ENCODE data around the gene BICRAL.
"Not testable (repeated sequence)": the region's sequence is repeated elsewhere in the genome, so short reads cannot be mapped to it uniquely, and the experiment has no call there.

The BICRAL gene

DNA sequence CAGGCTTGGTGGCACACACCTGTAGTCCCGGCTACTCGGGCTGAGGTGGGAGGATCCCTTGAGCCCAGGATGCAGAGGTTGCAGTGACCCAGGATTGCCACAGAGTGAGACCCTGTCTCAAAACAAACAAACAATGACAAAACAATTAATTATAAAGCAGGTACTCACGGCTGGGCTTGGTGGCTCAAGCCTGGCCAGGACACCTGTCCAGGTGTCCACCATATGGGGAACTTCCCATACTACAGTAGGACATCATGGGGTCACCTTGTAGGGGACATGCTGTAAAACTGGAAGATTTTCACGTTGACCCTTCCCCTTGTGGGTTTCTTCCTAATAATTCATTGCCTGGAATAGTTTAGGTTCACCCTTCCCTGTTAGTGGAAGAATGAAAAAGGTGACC, 66.8 kb downstream of the BICRAL start:
- no peak for DNase-seq

DNA sequence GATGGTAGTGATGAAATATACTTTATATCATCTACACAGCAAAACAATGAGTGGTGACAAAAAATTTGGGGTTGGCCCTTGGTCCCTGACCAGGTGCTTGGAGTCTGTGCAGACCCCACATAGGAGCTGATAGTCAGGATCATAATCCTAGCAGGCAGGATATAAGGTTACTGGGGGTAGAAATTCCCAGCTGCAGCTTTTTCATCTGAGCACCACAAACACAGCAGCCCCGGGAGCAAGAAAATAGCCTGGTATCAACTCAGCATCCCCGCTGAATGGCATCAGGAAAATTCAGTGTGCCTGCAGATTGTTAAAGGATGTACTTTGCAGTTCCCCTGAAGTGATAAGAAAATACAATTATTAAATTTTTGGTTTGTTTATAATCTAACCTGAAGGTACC, 69.7 kb downstream of the BICRAL start:
- DNase-seq = no peak

DNA sequence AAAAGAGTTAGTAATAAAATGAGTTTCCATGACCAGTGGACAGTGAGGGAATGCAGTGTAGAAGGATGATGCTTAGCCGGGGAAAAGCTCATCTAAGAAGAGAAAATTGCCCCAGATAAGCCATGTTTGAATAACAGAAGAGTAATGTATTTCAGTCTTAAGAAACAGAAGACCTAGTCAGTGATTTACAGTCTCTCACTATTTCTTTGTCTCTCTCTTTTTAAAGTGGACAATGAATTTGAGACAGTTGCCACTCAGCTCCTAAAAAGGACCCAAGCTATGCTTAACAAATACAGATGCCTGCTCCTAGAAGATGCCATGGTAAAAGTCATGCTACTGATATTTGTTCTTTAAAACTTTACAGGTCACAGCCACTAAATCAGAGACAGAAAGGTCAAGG, 78.2 kb downstream of the BICRAL start:
- DNase-seq = no peak

DNA sequence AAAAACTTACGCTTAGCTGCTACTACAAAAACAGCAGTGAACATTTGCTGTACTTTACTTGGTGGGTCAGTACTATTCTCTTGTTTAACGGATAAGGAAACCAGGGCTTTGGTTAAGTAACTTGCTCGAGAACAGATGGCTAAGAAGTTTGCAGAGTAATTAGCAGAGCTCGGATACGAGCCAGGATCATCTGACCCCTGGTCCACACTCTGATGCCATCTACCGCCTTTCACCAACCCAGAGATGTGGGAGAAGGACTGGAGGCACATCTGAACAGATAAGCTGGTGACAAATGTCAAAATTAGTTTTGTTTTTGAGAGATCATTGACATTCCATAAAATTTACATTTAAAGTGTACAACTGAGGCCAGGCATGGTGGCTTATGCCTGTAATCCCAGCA, 78.6 kb downstream of the BICRAL start:
- no peak for DNase-seq

DNA sequence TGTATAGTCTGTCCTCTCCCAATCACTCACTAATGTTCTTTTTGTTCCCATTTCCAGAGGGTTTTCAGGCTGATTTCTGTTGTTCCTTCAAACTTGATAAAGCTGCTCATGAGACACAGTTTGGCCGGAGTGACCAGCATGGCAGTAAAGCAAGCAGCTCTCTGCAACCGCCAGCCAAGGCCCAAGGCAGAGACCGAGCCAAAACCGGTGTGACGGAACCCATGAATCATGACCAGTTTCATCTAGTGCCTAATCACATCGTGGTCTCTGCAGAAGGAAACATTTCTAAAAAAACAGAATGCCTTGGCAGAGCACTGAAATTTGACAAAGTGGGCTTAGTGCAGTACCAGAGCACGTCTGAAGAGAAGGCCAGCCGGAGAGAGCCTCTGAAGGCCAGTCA, 82.8 kb downstream of the BICRAL start:
- no peak for DNase-seq

DNA sequence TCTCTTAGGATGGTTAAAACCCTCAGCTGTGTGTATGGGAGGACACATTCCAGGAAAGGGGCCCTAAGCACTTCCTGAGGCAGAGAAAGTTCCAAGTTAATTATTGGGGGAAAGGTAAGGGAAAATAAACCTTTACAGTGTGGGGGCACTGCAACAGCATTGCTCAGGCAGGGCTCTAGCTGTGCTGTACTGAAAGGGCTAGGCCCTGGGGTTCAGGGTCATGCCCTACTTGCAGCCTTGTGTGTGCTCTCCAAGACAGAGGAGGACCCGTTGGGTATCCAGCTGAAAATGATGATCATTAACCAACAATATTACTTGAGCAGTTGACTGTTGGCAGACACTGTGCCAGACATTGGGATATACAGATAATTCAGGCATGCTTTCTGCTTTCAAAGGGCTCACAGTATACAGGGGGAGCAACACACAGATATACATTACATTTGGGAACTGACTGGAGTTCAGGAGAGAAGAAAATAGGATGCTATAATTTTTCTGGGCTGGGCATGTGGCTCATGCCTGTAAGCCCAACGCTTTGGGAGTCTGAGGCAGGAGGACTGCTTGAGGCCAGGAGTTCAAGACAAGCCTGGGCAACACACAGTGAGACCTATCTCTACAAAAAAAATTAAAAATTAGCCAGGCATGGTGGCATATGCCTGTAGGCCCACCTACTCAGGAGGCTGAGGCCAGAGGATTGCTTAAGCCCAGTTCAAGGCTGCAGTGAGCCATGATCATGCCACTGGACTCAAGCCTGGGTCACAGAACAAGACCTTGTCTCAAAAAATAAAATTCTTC, 88.5 kb downstream of the BICRAL start:
- DNase-seq = no peak

DNA sequence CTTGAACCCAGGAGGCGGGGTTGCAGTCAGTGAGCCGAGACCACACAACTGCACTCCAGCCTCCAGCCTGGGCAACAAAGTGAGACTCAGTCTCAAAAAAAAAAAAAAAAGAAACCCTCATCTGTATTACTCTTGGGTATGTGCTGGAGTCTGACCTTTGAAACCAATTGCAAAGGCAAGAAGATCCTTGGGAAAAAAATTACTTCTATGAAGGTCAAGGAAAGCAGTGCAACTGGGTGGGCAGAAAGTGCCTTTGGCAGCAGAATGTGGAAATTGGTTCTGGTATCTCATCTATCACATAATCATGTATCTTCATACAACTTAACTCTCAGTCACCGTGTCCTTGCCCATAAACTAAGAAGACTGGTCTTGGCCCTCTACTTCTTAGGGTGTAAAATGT, 89.9 kb downstream of the BICRAL start:
- DNase-seq = no peak

DNA sequence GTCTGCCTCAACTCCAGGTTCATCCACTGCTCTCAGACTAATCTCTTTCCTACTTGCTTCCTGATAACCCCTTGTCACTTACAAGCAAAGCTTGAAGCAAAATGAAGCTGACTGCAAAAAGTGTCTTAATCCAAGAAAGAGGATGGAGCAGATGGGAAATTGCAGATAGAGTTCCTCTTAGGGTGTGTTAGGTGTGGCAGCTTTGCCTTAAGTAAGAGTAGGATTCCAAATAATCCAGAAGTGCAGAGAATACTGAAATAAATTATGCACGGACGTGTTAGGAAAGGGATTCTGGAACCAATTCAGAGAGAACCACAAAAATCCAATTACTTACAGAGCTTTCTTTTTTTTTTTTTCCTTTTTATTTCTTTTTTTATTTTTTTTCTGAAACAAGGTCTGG, 91.5 kb downstream of the BICRAL start:
- no peak for DNase-seq

DNA sequence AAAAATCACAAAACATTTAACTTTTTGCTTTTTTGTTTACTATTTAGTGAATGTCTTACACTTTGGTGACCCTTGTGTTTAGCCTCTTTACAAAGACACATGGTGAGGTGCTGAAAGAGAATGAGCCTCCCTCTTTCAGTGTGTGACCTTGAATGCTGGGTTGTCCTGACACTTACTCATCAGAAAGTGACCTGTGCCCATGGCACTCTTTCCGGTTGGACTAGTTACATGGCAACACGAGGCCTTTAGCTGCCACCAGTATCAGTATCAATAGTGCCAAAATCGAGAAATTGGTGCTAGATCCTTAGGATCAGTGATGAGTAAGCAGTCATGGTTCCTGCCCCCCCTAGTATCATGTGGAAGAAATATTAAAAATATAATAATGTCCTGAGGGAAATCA, 95.8 kb downstream of the BICRAL start:
- DNase-seq = no peak

DNA sequence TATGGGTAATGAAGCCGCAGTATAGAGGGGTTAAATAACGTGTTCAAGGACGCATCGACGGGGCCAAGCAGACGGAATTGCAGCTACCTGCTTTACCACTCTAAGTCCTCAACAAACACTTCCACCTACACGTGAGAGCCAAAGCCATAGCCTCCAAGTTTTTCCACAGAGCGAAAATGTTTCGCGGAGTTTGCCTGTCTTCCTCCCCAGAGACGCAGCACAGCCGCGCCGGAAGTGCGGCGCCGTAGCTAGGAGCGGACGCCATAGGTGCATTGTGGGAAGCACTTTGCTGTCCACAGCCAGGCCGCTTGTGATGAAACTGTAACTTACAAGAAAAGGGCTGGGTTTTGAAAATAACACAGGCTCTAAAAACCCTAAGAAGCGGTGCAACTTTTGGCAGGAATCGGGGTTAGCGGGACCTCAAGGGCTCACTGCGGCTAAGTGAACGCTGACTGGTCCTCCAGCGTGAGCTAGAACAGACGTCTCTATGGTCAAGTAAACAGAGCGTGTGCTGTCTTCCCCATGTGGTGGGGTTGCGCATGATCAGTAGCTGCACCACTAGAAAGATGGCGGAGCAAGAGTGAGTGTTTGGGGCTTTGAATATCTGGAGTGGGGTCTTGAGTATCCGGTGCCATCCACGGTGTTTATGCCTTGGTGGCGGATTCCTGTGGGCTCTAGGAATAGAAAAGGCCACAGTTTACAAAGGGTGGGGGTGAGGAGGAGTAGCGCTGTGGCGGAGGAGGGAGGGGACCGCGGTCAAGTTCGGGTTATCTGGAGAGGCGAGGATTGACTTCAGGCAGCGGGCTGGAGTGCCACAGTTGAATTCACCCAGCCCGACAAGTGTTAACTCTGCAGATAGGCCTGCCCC, 97.8 kb downstream of the BICRAL start, which contains the start of gene RPL7L1:
RPL7L1 (plus strand) TSS at position 245 of the 868 bp plus-strand sequence; CDS start at position 540, 295 bp downstream.
- DNase-seq = peak; percentile 82

DNA sequence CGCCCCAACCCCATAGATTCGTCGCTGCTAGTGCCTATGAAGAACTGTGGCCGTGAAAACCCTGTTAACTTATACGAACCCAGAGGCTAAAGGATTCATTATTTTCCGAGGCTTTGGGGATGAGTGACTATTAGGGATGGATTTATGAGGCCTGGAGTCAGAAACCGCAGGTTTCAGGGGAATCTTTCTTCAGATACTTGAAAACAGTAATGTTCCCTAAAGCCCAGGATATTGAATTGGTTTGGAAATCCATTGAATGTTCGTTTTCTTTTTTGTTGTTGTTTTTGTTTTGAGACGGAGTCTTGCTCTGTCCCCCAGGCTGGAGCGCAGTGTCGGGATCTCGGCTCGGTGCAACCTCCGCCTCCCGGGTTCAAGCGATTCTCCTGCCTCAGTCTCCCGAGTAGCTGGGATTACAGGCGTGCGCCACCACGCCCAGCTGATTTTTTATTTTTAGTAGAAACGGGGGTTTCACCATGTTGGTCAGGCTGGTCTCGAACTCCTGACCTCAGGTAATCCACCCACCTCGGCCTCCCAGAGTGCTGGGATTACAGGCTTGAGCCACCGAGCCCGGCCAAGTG, 98.5 kb downstream of the BICRAL start:
- not testable (repeated sequence) for DNase-seq

DNA sequence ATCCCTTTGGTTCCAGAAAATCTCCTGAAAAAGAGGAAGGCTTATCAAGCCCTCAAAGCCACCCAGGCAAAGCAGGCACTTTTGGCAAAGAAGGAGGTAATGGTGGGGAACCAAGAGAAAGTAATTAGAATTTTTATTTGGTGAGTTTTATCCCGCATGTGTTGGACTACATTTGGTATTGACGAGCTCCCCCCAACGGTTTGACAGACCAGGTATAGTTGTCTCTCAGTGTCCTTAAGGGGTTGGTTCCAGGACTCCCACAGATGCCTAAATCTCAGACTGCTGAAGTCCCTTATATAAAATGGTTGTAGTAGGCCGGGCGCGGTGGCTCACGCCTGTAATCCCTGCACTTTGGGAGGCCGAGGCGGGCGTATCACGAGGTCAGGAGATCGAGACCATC, 99.0 kb downstream of the BICRAL start:
- not testable (repeated sequence) for DNase-seq

DNA sequence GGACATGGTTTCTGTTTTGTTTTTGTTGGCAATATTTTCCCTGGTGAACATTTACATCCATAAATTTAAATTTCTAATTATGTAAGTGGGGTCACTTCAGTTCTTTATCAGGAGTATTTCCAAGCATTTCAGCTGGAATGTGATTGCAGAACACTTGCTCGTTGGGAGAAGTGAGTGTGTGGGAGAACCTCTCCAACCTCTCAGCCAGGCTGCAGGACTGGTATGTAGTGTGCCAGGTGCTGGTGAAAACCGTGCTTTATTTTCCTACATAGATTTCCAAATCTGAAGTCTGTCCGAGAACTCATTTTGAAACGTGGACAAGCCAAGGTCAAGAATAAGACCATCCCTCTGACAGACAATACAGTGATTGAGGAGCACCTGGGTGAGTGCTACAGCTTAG, 103.8 kb downstream of the BICRAL start:
- DNase-seq = no peak

DNA sequence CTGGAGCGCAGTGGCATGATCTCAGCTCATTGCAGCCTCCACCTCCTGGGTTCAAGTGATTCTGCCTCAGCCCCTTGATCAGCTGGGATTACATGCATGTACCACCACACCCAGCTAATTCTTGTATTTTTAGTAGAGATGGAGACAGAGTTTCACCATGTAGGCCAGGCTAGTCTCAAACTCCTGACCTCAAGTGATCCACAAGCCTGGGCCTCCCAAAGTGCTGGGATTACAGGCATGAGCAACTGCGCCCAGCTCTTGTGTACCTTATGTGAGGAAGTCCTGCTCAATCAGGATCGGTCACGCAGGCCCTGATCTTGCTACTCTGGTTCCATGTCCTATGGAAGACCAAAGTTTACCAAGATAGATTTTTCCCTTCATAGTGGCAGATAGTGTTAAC, 106.3 kb downstream of the BICRAL start:
- DNase-seq = not testable (repeated sequence)

DNA sequence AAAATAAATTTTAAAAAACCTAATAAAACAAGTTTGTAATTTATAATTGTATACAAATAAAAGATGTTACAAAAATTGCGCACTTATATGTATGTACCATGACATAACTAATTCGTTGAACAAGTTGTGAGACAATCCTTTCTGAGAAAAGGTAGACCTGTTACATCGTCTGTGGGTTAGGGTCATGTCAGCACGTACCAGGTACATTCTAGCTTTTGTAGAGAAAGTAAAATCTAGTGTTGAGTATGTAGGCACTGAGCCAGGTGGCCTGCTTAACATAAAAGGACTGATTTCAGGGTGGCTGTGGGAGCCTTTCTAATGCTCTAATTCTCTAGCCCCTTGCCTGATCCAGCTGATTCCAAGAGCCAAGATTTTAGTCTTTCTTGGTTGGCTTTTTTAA, 108.0 kb downstream of the BICRAL start:
- peak; percentile 15 for DNase-seq

DNA sequence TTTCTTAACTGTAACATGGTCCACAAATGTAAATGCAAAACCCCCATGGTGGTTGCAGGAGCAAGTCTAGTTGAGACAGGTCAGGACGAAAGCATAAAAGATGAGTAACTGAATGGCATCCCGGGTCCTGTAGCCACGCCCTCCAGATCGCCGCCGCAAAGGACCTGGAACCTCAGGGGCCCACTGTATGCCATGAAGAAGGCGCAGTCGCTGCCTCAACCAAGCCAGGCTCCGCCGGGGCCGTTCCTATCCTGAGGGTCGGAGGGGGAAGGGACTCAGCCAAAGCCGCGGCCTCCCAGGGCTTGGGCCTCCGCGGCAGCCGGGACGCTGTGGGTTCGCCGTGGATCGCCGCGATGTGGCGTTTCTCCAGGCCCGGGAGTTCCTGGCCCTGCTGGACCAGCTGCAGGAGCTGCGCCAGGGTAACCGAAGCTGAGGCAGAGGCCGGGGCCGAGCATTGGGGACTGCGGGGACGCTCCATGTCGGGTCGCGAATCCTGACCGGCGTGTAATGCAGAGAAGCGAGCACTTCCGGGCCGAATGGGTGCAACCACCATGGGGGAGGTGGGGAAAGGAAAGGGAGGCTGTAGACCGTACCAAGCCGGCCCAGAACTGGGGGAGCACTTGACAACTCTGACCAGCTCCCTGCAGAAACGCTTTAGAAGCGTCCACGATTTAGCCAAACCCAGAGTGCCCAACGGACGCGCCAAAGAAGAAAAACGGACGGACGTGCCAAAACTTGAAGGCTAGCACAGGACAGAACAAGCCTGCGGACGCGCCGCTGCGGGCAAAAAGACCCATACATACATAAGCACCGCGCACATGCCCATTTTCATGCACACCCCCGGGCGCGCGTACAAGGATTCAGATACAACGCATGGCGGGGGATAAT, 108.7 kb downstream of the BICRAL start:
- DNase-seq = peak; percentile 91

DNA sequence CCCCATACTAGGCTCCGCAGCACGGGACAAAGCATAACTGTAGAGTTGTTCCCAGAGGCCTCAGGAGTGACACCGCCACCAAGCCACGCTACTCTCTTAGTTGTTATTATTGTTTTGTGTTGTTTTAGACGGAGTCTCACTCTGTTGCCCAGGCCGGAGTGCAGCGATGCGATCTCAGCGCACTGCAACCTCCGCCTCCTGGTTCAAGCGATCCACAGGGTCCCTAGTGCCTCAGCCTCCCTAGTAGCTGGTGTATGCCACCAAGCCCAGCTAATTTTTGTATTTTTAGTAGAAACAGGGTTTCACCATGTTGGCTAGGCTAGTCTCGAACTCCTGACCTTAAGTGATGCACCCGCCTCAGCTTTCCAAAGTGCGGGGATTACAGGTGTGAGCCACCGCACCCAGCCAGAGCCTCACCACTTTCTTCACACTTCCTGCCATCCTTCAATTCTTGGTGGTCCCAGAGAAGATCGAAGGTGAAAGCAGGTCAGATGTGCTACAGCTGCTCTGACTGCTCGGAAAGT, 109.4 kb downstream of the BICRAL start:
- DNase-seq = no peak

DNA sequence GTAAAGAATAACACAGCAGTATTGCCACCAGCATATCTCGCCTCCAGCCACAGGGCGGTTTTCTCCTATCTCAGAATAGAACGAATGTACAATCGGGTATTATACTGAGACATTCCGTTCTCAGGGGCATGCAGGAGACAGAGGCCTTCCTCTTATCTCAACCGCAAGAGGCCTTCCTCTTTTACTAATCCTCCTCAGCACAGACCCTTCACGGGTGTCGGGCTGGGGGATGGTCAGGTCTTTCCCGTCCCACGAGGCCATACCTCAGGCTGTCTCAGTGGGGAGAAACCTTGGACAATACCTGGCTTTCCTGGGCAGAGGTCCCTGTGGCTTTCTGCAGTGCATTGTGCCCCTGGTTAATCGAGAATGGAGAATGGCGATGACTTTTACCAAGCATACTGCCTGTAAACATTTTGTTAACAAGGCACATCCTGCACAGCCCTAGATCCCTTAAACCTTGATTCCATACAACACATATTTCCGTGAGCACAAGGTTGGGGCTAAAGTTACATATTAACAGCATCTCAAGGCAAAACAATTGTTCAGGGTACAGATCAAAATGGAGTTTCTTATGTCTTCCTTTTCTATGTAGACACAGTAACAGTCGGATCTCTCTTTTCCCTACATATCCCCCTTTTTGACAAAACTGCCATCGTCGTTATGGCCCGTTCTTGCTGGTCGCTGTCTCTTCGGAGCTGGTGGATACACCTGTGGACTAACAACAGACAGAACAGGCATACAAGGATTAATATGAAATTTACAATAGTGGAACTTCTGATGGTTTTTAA, 112.4 kb downstream of the BICRAL start:
- DNase-seq = not testable (repeated sequence)

DNA sequence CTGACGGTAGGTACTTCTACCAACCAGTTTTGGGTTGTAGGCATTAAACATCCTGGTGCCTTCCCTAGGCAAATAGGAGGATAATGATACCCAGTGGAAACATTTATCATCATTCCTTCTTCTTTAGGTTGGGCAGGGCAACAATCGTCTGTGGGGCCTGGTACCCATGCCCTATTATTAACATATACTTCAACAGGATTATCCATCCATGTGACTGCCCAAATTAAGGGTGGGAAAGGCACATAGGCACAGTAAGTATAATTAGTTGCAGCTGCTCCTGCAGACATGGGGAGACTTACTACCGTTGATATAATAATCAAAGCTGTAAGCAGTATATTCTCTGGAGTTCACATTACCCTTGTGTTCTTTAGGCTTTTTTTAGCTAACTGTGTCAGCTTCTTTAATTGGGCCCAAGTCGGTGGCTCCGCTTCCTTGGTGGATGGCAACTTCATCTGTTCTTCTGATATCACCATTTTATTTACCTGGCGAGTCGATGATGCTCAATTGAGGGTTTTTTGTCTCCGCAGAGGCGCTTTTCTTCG, 114.4 kb downstream of the BICRAL start:
- no peak for DNase-seq

DNA sequence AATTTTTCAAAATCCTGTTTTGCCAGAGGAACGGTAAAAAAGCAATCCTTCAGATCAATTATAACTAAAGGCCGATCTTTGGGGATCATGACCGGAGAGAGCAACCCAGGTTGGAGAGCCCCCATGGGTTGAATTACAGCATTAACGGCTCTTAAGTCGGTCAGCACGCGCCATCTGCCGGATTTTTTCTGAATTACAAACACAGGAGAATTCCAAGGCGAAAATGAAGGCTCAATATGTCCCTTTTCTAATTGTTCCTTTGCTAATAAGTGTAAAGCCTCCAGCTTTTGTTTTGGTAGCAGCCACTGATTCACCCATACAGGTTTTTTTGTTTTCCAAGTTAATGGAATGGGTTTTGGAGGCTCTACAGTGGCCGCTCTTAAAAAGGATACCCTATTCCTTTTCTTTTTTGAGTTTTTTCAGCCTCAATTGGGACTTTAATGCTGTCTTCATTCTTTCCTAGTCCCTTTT, 117.1 kb downstream of the BICRAL start:
- DNase-seq = peak; percentile 64

DNA sequence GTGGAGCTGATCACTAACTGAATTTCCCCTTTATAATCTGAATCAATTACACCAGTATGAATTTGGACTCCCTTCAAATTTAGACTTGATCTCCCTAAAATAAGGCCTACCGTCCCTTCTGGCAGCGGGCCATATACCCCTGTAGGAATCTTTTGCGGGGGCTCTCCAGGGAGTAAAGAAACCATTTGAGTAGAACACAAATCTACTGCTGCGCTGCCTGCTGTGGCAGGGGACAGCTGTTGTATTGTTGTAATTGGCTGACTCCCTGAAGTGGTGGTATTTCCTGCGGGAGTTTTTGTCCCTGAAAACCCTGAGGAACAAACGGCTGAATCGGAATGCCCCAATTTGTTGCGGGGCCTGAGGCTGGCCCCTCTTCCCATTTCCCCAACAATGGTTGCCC, 118.0 kb downstream of the BICRAL start:
- DNase-seq = no peak

All from activated naive CD4-positive, alpha-beta T cell treated with anti-CD3 and anti-CD28 coated beads, Interleukin-2, amount 50 U/mL, for 16 hours (primary cell).